Measurements from ENCODE around the gene ATAD3C.
"Not testable (repeated sequence)": the region's sequence is repeated elsewhere in the genome, so short reads cannot be mapped to it uniquely, and the experiment has no call there.

ATAD3C gene

DNA sequence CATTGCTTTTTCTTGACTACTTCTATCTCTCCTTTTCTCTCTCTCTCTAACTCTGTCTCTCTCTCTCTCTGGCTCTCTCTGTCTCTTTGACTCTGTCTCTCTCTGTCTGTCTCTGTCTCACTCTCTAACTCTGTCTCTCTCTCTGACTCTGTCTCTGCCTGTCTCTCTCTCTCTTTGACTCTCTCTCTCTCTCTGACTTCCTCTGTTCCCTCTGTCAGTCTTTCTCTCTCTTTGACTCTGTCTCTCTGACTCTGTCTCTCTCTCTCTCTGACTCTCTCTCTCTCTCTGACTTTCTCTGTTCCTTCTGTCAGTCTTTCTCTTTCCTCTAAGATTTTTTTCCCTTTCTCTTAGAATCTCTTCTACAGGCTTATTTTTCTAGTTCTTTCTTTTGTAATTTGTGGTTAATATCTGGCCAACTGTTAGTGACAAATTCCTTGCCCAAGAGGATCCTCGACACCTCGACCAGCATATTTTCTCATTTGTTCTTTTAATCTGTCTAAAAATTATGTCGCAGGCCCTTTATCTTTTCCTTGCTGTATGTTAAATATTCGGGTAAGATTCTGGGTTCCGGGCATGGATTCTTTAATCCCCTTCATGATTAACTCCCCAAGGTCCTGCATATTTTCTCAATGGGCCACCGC, at the start of gene ATAD3C:
ATAD3C (plus strand) TSS at position 591 of the 641 bp plus-strand sequence. CDS start 995 bp downstream, outside the sequence.
- DNase-seq, result no peak

- DNase-seq, result no peak
Observed at GRCh38 chr1:1399872-1400575, 49.5 kb upstream of the ATAD3C start.

GRCh38 chr1:1400576-1401456, 48.7 kb upstream of the ATAD3C start:
- no peak for DNase-seq

GRCh38 chr1:1401457-1402010, 48.0 kb upstream of the ATAD3C start:
- DNase-seq, result no peak

- no peak for DNase-seq
Observed at GRCh38 chr1:1402072-1402900, 47.2 kb upstream of the ATAD3C start.

- not testable (repeated sequence) for DNase-seq
Observed at GRCh38 chr1:1402901-1403392, 46.5 kb upstream of the ATAD3C start.

DNA sequence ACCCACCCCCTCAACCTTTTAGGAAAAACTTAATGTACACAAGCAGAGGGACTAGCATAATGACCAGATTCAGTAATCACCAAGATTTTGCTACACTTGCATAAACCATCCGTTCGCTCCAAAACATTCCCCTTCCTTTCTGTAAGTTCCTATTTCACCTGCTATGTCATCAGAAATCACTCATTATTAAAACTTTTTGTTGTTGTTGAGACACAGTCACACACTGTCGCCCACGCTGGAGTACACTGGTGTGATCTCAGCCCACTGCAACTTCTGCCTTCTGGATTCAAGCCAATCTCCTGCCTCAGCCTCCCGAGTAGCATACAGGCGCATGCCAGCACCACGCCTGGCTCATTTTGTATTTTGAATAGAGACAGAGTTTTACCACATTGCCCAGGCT, 45.8 kb upstream of the ATAD3C start:
- no peak for DNase-seq

GRCh38 chr1:1406101-1406820, 43.2 kb upstream of the ATAD3C start:
- DNase-seq, result no peak

DNA sequence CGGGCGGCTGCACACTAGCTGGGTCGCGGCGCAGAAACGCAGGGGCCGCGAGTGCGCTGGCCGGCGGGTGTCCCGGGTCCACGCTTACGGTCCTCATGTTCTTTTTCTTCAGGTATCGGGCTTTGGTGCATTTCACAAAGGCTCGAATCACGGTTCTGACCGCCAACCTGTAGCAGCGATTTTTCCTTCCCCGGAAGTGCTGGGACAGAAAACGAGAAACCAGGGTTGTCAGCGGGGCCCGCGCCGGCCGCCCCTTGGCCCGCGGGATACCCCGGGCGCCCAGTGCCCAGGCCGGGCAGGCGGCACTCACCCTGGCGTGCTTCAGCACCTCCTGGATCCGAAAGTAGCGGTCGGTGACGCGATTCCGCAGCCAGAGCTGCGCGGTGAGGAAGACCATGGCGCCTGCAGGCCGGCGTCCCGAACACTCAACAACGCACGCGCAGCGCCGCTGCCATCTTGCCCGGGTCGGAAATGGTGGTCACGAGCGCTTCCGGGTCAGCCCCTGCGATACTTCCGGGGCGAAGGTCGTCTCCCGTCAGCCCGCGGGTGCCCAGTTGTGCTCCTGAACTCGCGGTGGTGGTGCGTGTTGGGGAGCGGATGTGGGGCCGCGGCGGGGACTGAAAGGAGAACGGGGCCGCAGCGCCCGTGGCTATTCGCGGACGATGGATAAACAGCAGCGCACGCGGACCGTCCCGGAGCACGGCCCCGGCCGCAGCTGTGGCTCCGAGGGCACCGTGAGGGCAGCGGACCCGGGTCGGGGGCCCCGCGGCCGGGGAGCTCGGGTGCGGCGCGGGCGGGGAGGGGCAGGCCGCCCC, 42.5 kb upstream of the ATAD3C start, which contains the start of gene MRPL20:
MRPL20 (minus strand) TSS at position 473 of the 815 bp plus-strand sequence; CDS start at position 397, 76 bp downstream.
- DNase-seq, result peak; percentile 94

DNA sequence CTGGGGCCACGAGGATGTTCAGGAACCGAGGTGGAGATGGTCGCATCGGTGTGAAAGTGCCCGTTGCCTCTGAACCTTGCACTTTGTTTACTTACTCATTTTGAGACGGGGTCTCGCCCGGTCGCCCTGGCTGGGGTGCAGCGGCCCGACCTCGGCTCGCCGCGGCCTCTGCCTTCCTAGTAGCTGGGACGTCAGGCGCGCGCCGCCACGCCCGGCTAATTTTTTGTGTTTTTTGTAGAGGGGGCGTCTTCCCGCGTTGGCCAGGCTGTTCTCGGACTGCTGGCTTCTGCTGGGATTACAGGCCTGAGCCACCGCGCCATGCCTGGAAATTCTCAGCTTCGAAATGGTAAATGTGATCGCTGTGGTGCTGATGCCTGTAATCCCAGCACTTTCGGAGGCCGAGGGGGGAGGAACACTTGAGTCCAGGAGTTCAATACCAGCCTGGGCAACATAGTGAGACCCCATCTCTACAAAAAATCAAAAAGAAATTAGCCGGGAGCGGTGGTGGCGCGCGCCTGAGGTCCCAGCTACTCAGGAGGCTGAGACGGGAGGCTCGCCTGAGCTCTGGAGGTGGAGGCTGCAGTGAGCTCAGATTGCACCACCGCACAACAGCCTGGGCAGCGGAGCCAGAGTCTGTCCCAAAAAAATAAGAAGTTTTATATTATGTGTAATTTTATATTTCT, 41.7 kb upstream of the ATAD3C start:
- no peak for DNase-seq

GRCh38 chr1:1410238-1410637, 39.3 kb upstream of the ATAD3C start:
- not testable (repeated sequence) for DNase-seq

GRCh38 chr1:1411626-1412025, 37.9 kb upstream of the ATAD3C start:
- no peak for DNase-seq

GRCh38 chr1:1412311-1412902, 37.1 kb upstream of the ATAD3C start:
- DNase-seq, result not testable (repeated sequence)

- no peak for DNase-seq
Observed at GRCh38 chr1:1415751-1416150, 33.7 kb upstream of the ATAD3C start.

- DNase-seq, result not testable (repeated sequence)
Observed at GRCh38 chr1:1417396-1417795, 32.1 kb upstream of the ATAD3C start.

- not testable (repeated sequence) for DNase-seq
Observed at GRCh38 chr1:1417825-1418463, 31.5 kb upstream of the ATAD3C start.

DNA sequence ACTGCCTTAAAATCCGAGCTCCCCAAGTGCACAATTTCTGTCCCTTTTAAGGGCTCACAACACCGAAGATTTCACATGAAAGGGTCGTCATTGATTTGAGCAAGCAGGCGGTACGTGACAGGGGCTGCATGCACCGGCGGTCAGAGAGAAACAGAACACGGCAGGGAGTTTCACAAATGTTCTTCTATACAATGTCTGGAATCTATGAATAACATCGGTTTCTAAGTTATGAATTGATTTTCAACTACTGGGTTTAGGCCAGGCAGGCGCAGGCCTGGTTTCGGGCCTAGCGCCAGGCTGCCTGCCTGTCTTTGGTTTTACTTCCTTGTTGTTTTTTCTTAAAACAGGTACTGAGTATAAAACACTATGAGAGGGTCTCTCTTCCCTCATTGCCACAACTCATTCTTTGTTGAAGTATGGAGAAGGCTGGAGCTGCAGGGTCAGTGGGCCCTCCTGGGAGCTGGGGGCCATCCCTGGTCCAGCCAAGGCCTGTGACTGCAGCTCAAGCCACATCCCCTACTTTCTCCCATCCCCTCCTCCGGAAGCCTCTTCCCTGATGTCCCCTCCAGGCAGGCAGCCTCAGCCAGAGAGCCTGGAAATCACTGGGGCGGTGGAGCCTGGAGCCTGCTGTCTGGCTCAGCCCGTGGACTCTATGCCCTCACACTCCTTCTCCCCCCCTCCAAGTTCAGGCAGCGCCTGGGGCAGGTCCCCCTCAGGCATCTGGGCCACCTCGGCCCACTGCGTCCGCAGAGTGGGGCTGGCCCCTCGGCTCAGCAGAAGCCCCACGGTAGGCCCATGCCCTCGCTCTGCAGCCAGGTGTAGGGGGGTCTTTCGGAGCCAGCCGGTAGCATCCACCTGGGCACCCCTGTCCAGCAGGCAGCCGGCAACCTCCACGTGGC, 30.8 kb upstream of the ATAD3C start:
- no peak for DNase-seq

DNA sequence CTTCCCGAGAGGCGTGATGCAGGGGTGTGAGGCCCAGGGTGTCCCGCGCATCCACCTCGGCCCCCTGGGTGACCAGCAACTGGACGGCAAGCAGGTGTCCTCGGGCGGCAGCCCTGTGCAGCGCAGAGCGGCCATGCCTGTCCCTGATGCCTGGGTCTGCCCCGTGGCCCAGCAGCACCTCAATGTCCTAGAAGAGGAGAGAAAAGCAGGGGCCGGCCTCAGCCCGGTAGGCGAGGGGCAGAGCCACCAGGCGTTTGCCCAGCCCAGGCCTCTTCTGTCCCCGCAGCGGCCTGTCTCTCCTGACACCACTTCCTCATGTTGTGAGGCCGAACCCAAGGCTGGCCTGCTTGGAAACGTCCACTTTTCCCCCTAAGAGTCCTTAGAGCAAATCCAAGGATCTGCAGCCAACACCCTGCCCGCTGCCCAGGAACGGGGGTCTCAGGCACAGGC, 30.1 kb upstream of the ATAD3C start:
- no peak for DNase-seq

All from activated T-cell treated with anti-CD3 and anti-CD28 coated beads, Interleukin-2, amount 50 U/mL, for 1 hour (primary cell).